Mammary epithelial cell (primary cell): Measurements from ENCODE around the gene IRF9.

Source experiments
- CTCF ChIP-seq, 2 donors: IDR thresholded peaks in 1 of 2; conservative IDR thresholded peaks in 1 of 2; 2 replicates each; pipeline ENCODE4 v1.5.1; 2011 to 2012; ENCODE audit warnings: inconsistent platforms in 2 of 2, low read length in 2 of 2, mild to moderate bottlenecking in 2 of 2, control low read depth in 1 of 2, low read depth in 1 of 2; ENCODE audit not compliant: insufficient read depth in 1 of 2; ENCODE audit errors: extremely low read depth in 1 of 2
- EZH2 ChIP-seq: IDR thresholded peaks from 2 replicates; pipeline ENCODE4 v1.6.1; 2012; ENCODE audit warnings: low read length, inconsistent platforms, borderline replicate concordance

- TF ChIP-seq CTCF (conservative IDR thresholded peaks at IDR 0.05 in 1 of 2, IDR thresholded peaks at IDR 0.05 in 1 of 2; ENCODE audit: extremely low read depth in 1 of 2, insufficient read depth in 1 of 2, low read depth in 1 of 2, low read length in 2 of 2) (no peak), EZH2 (no peak)
These were observed 15.8 kb upstream of the IRF9 start for GRCh38 chr14:24145219-24145618.
